Endothelial cell of umbilical vein (primary cell): ENCODE measurements around the gene PPP1R1C. TPM values are rescaled to one million over a fixed set of nuclear protein-coding genes. Genes with fewer than 3 reads are reported as not detected.

ENCODE experiments used
- BruUV-seq: library from RNA; stranded (reverse); fragments of 400-500 nt; replicated peaks from 2 replicates; lab custom pipeline; 2021; lab: Mats Ljungman, UMichigan
- CTCF ChIA-PET: fragments of 300-600, 350-600 bp; sonication (Branson Sonifier 250); formaldehyde crosslinking; loops from one replicate; lab custom pipeline; 2021; ENCODE audit warnings: antibody characterized with exemption, inconsistent platforms; lab: Charles Lee
- POLR2A ChIA-PET: fragments of 300-600, 350-600 bp; sonication (Branson Sonifier 250); formaldehyde crosslinking; loops from one replicate; lab custom pipeline; 2021; ENCODE audit warnings: antibody characterized with exemption, inconsistent platforms; lab: Charles Lee
- DNase-seq: peaks from one replicate; pipeline ENCODE4 v3.0.0-alpha.2; 2011; ENCODE audit warnings: low read depth, low spot score
- FAIRE-seq: peaks from 2 replicates; lab custom pipeline; 2011; peaks lifted over from hg19 to GRCh38; lab: Jason Lieb, UNC
- H2AFZ ChIP-seq: 2 replicates; pipeline ENCODE4 v1.6.0; 2012; ENCODE audit warnings: low read depth, low read length, control low read depth, inconsistent platforms
- H3K27ac ChIP-seq: 2 replicates; pipeline ENCODE4 v1.5.1; 2011; ENCODE audit warnings: low read depth, mild to moderate bottlenecking, control low read depth, low read length, moderate library complexity; ENCODE audit not compliant: insufficient read depth
- H3K27me3 ChIP-seq, 2 experiments: 2 replicates each; pipeline versions ENCODE4 v1.6.0 to v1.6.1; 2011; ENCODE audit warnings: low read length in 2 of 2, mixed read lengths in 1 of 2; ENCODE audit not compliant: control insufficient read depth in 2 of 2, insufficient read depth in 2 of 2
- H3K36me3 ChIP-seq, 2 experiments: 2 replicates in 1 of 2; 3 replicates in 1 of 2; pipeline ENCODE4 v1.5.1; 2011; ENCODE audit warnings: low read length in 2 of 2, mild to moderate bottlenecking in 1 of 2, moderate library complexity in 1 of 2; ENCODE audit not compliant: control insufficient read depth in 2 of 2, insufficient read depth in 2 of 2; ENCODE audit errors: extremely low read depth in 1 of 2
- H3K4me1 ChIP-seq: 3 replicates; pipeline ENCODE4 v1.5.1; 2011; ENCODE audit warnings: mild to moderate bottlenecking, low read length; ENCODE audit not compliant: control insufficient read depth, insufficient read depth; ENCODE audit errors: extremely low read depth
- H3K4me2 ChIP-seq: 2 replicates; pipeline ENCODE4 v1.6.1; 2011; ENCODE audit warnings: low read length, control low read depth, mixed read lengths; ENCODE audit not compliant: insufficient read depth
- H3K4me3 ChIP-seq, 3 experiments: fragments of 200-600 bp in 1 of 3; sonication (generic), shearing (Covaris generic) in 1 of 3; replicated peaks in 1 of 3; 2 replicates each; pipeline ENCODE4 v1.5.1; 2011 to 2016; ENCODE audit warnings: control low read depth in 3 of 3, low read length in 3 of 3, mild to moderate bottlenecking in 2 of 3, inconsistent platforms in 1 of 3, low read depth in 1 of 3, moderate library complexity in 1 of 3; ENCODE audit not compliant: insufficient read depth in 1 of 3
- H3K79me2 ChIP-seq: 2 replicates; pipeline ENCODE4 v1.6.0; 2012; ENCODE audit warnings: low read length, inconsistent platforms; ENCODE audit not compliant: control insufficient read depth, insufficient read depth
- H3K9ac ChIP-seq: replicated peaks from 2 replicates; pipeline ENCODE3; 2011; ENCODE audit warnings: low read length, control low read depth; ENCODE audit not compliant: insufficient read depth; ENCODE audit errors: extremely low read depth
- H3K9me1 ChIP-seq: replicated peaks from 3 replicates; pipeline ENCODE4 v1.6.0; 2011; ENCODE audit warnings: mild to moderate bottlenecking, low read length; ENCODE audit not compliant: control insufficient read depth, insufficient read depth; ENCODE audit errors: extremely low read depth
- H3K9me3 ChIP-seq: replicated peaks from 2 replicates; pipeline ENCODE4 v1.5.1; 2012; ENCODE audit warnings: low read length, inconsistent platforms; ENCODE audit not compliant: control insufficient read depth, insufficient read depth
- H4K20me1 ChIP-seq: replicated peaks from 2 replicates; pipeline ENCODE3; 2011; ENCODE audit warnings: mild to moderate bottlenecking, low read length; ENCODE audit not compliant: control insufficient read depth, insufficient read depth; ENCODE audit errors: extremely low read depth
- CTCF ChIP-seq, 2 donors: IDR thresholded peaks; 1 replicate in 1 of 2; 2 replicates in 1 of 2; pipeline ENCODE4 v1.5.1; 2011; ENCODE audit warnings: low read length in 2 of 2, mild to moderate bottlenecking in 2 of 2, moderate library complexity in 2 of 2, control low read depth in 1 of 2, inconsistent platforms in 1 of 2, low read depth in 1 of 2; ENCODE audit not compliant: insufficient read depth in 1 of 2; ENCODE audit errors: extremely low read depth in 1 of 2
- EZH2 ChIP-seq: IDR thresholded peaks from 2 replicates; pipeline ENCODE4 v1.6.1; 2012; ENCODE audit warnings: borderline replicate concordance, low read depth, mild to moderate bottlenecking, moderate library complexity, low read length, inconsistent platforms; ENCODE audit not compliant: severe bottlenecking
- FOS ChIP-seq: IDR thresholded peaks from 2 replicates; pipeline ENCODE4 v1.6.1; 2011; ENCODE audit warnings: mild to moderate bottlenecking, low read length, moderate library complexity, borderline replicate concordance; ENCODE audit not compliant: insufficient read depth
- GATA2 ChIP-seq: IDR thresholded peaks from 2 replicates; pipeline ENCODE4 v1.7.0; 2011; ENCODE audit warnings: low read depth, mild to moderate bottlenecking, moderate library complexity, mixed read lengths, low read length; ENCODE audit not compliant: insufficient read length, insufficient read depth
- JUN ChIP-seq: IDR thresholded peaks from 2 replicates; pipeline ENCODE4 v1.6.1; 2011; ENCODE audit warnings: borderline replicate concordance, low read depth; ENCODE audit not compliant: insufficient read length, insufficient read depth
- MAX ChIP-seq: IDR thresholded peaks from 2 replicates; pipeline ENCODE4 v1.6.1; 2011; ENCODE audit not compliant: insufficient read depth, insufficient read length
- MYC ChIP-seq: IDR thresholded peaks from one replicate; pipeline ENCODE4 v1.6.1; 2011; ENCODE audit warnings: mild to moderate bottlenecking, low read depth, low read length
- POLR2A ChIP-seq: IDR thresholded peaks from 2 replicates; pipeline ENCODE4 v1.6.1; 2012; ENCODE audit warnings: low read depth, mild to moderate bottlenecking, control low read depth, low read length
- POLR2AphosphoS5 ChIP-seq: IDR thresholded peaks from 2 replicates; pipeline ENCODE4 v1.6.1; 2012; ENCODE audit warnings: low read depth, mild to moderate bottlenecking, control low read depth, low read length, moderate library complexity; ENCODE audit not compliant: insufficient read depth
- dilution Hi-C: fragments of 300-500 bp; cut with MboI; formaldehyde crosslinking; loops from one replicate; pipeline ENCODE4 v1.15.0; 2019; ENCODE audit warnings: low sequenced_read_pairs; ENCODE audit not compliant: extremely low pct_ligation_motif_present
- intact Hi-C: fragments of 100-400 bp; cut with micrococcal nuclease; formaldehyde crosslinking; loops from one replicate; pipeline ENCODE4 v1.10.0; 2022
- polyA plus RNA-seq, 4 experiments: library from polyadenylated mRNA; depleted of rRNA in 3 of 4; stranded (reverse) in 3 of 4; unstranded in 1 of 4; fragments of >200 nt; gene quantifications; 2 replicates each; pipeline versions ENCODE4 v1.2.1 to v1.2.3, GENCODE V29; 2011 to 2012; ENCODE audit warnings: missing spikeins in 1 of 4
- total RNA-seq: library from RNA; stranded (reverse); gene quantifications from 2 replicates; pipeline ENCODE4 v1.2.3, GENCODE V29; 2021

PPP1R1C gene
- total and polyA plus RNA-seq, 2 donors (not counting 3 experiments of a cell fraction or from before 2014, with no cell fraction given) = 0.26 TPM; not detected in 1

- H3K79me2 ChIP-seq = no peaks in the 10 kb centered on the region
- H3K4me3 ChIP-seq = no peak overlapping the region
- H3K9me1 ChIP-seq = no peaks in the 10 kb centered on the region
- no peaks in the 10 kb centered on the region for H3K36me3 ChIP-seq
- peaks cover 20% of the 10 kb centered on the region for H3K4me1 ChIP-seq
- H3K27ac ChIP-seq = no peak overlapping the region
- no peak for FAIRE-seq
- dilution Hi-C loops (no loop called here), intact Hi-C loops (no loop called here)
- BruUV-seq = no TSS peak
- TF ChIP-seq FOS (no peak), CTCF (IDR thresholded peaks at IDR 0.05; ENCODE audit: extremely low read depth in 1 of 2, insufficient read depth in 1 of 2, low read depth in 1 of 2, low read length in 2 of 2) (no peak), MYC (no peak), JUN (no peak), EZH2 (no peak), MAX (no peak), POLR2A (no peak), GATA2 (no peak), POLR2AphosphoS5 (no peak)
- H2AFZ ChIP-seq = no peak overlapping the region
- no peaks in the 10 kb centered on the region for H3K27me3 ChIP-seq
- DNase-seq = no peak
- no peaks in the 10 kb centered on the region for H4K20me1 ChIP-seq
- ChIA-PET POLR2A (no interaction called here), CTCF (no interaction called here)
- H3K9me3 ChIP-seq = no peaks in the 10 kb centered on the region
- H3K4me2 ChIP-seq = no peak overlapping the region
- no peak overlapping the region for H3K9ac ChIP-seq
These were observed 33.0 kb upstream of the PPP1R1C start for GRCh38 chr2:181952404-181953226.
